HEK293T (cell line): Measurements from ENCODE around the gene PRAME.

Source experiments
- FOXM1 ChIP-seq: fragments of 450-650 bp; IDR thresholded peaks from 2 replicates; pipeline ENCODE4 v1.6.1; 2017; ENCODE audit warnings: mild to moderate bottlenecking, borderline replicate concordance
- SP1 ChIP-seq: fragments of 450-650 bp; IDR thresholded peaks from 2 replicates; pipeline ENCODE4 v1.6.1; 2017
- TARDBP ChIP-seq: fragments of 450-650 bp; IDR thresholded peaks from 2 replicates; pipeline ENCODE4 v1.6.1; 2016

GRCh38 chr22:22538226-22538989 lies 20.7 kb downstream of the PRAME start:
- TF ChIP-seq TARDBP (no peak), SP1 (no peak), FOXM1 (no peak)
